HepG2 (cell line): ENCODE results near the gene PRMT7. TPM values are rescaled to one million over a fixed set of nuclear protein-coding genes. Genes with fewer than 3 reads are reported as not detected.

Experiments
- ARNTL ChIP-seq: sonication (generic); formaldehyde crosslinking; IDR thresholded peaks from 2 replicates; pipeline ENCODE4 v1.4.0; 2020; ENCODE audit warnings: mild to moderate bottlenecking, missing genetic modification reagents
- ATF1 ChIP-seq: IDR thresholded peaks from 2 replicates; pipeline ENCODE4 v1.6.1; 2016; ENCODE audit warnings: mild to moderate bottlenecking, control low read depth
- ATF7 ChIP-seq, 2 experiments: fragments of 450-650 bp in 1 of 2; sonication (generic) in 1 of 2; formaldehyde crosslinking in 1 of 2; IDR thresholded peaks; 2 replicates each; pipeline versions ENCODE4 v1.4.0 to v1.6.1; 2016 to 2020; ENCODE audit warnings: antibody characterized with exemption in 1 of 2, mild to moderate bottlenecking in 1 of 2, missing genetic modification reagents in 1 of 2
- DR1 ChIP-seq: sonication (generic); formaldehyde crosslinking; IDR thresholded peaks from 2 replicates; pipeline ENCODE4 v1.8.0; 2021; ENCODE audit warnings: mild to moderate bottlenecking, missing genetic modification reagents, inconsistent platforms
- ELF3 ChIP-seq: IDR thresholded peaks from 2 replicates; pipeline ENCODE4 v1.6.1; 2016; ENCODE audit warnings: missing genetic modification reagents, missing compliant biosample characterization
- FOXP1 ChIP-seq, 2 experiments: fragments of 450-650 bp in 1 of 2; IDR thresholded peaks; 2 replicates each; pipeline ENCODE4 v1.6.1; 2017 to 2018; ENCODE audit warnings: antibody characterized with exemption in 1 of 2
- HNRNPK ChIP-seq: fragments of 200-400 bp; formaldehyde crosslinking; IDR thresholded peaks from 2 replicates; pipeline ENCODE4 v1.6.1; 2018; ENCODE audit warnings: low read length, low read depth, moderate library complexity, mild to moderate bottlenecking; ENCODE audit not compliant: poor library complexity, severe bottlenecking
- HOXA9 ChIP-seq: sonication (generic); formaldehyde crosslinking; IDR thresholded peaks from 2 replicates; pipeline ENCODE4 v1.8.1; 2022; ENCODE audit warnings: missing genetic modification reagents, mild to moderate bottlenecking, moderate library complexity, borderline replicate concordance
- KLF6 ChIP-seq: IDR thresholded peaks from 2 replicates; pipeline ENCODE4 v1.8.0; 2016; ENCODE audit warnings: missing biosample characterization, missing genetic modification reagents
- MAX ChIP-seq: IDR thresholded peaks from 2 replicates; pipeline ENCODE4 v1.6.1; 2012; ENCODE audit warnings: inconsistent platforms
- MXI1 ChIP-seq: IDR thresholded peaks from 3 replicates; pipeline ENCODE4 v1.6.1; 2012; ENCODE audit warnings: low read depth, low read length, inconsistent platforms, borderline replicate concordance
- NAIF1 ChIP-seq: sonication (generic); formaldehyde crosslinking; IDR thresholded peaks from 2 replicates; pipeline ENCODE4 v1.5.0; 2020; ENCODE audit warnings: mild to moderate bottlenecking, missing genetic modification reagents, borderline replicate concordance
- NCOA5 ChIP-seq: sonication (generic); formaldehyde crosslinking; IDR thresholded peaks from 2 replicates; pipeline ENCODE4 v1.4.0; 2020; ENCODE audit warnings: missing genetic modification reagents
- PAF1 ChIP-seq: IDR thresholded peaks from 2 replicates; pipeline ENCODE4 v1.6.1; 2016; ENCODE audit warnings: missing genetic modification reagents, missing compliant biosample characterization
- POGZ ChIP-seq: sonication (generic); formaldehyde crosslinking; IDR thresholded peaks from 2 replicates; pipeline ENCODE4 v1.4.0; 2020; ENCODE audit warnings: mild to moderate bottlenecking, missing genetic modification reagents
- RAD51 ChIP-seq: fragments of 450-650 bp; IDR thresholded peaks from 2 replicates; pipeline ENCODE4 v1.6.1; 2016; ENCODE audit warnings: borderline replicate concordance
- TCF12 ChIP-seq, 2 experiments: fragments of 450-650 bp in 1 of 2; sonication (generic) in 1 of 2; formaldehyde crosslinking in 1 of 2; IDR thresholded peaks; 2 replicates each; pipeline versions ENCODE4 v1.6.1 to v1.8.0; 2017 to 2022; ENCODE audit warnings: antibody characterized with exemption in 1 of 2, mild to moderate bottlenecking in 1 of 2, missing genetic modification reagents in 1 of 2, moderate library complexity in 1 of 2
- TMF1 ChIP-seq: sonication (generic); formaldehyde crosslinking; IDR thresholded peaks from 2 replicates; pipeline ENCODE4 v1.8.1; 2022; ENCODE audit warnings: low read depth, missing genetic modification reagents
- U2AF1 ChIP-seq: fragments of 200-400 bp; formaldehyde crosslinking; optimal IDR thresholded peaks from 2 replicates; pipeline ENCODE3; 2017; ENCODE audit warnings: mild to moderate bottlenecking, low read depth, low read length
- ZBTB14 ChIP-seq: sonication (generic); formaldehyde crosslinking; IDR thresholded peaks from 2 replicates; pipeline ENCODE4 v1.4.0; 2020; ENCODE audit warnings: missing genetic modification reagents
- ZBTB8A ChIP-seq: sonication (generic); formaldehyde crosslinking; IDR thresholded peaks from 2 replicates; pipeline ENCODE4 v1.4.0; 2020; ENCODE audit warnings: mild to moderate bottlenecking, low read depth, missing genetic modification reagents, borderline replicate concordance
- ZC3H13 ChIP-seq: sonication (generic); formaldehyde crosslinking; IDR thresholded peaks from 2 replicates; pipeline ENCODE4 v1.8.1; 2023; ENCODE audit warnings: mild to moderate bottlenecking, missing genetic modification reagents, moderate library complexity
- ZFP90 ChIP-seq: sonication (generic); formaldehyde crosslinking; IDR thresholded peaks from 2 replicates; pipeline ENCODE4 v1.8.0; 2022; ENCODE audit warnings: missing genetic modification reagents, mild to moderate bottlenecking, inconsistent platforms, borderline replicate concordance
- ZNF10 ChIP-seq: sonication (generic); formaldehyde crosslinking; IDR thresholded peaks from 2 replicates; pipeline ENCODE4 v1.4.0; 2020; ENCODE audit warnings: mild to moderate bottlenecking, low read depth, missing genetic modification reagents, borderline replicate concordance
- ZNF225 ChIP-seq: sonication (generic); formaldehyde crosslinking; IDR thresholded peaks from 2 replicates; pipeline ENCODE4 v1.4.0; 2020; ENCODE audit warnings: mild to moderate bottlenecking, missing genetic modification reagents
- ZNF296 ChIP-seq: sonication (generic); formaldehyde crosslinking; conservative IDR thresholded peaks from 2 replicates; pipeline ENCODE4 v1.5.0; 2020; ENCODE audit warnings: mild to moderate bottlenecking, missing genetic modification reagents
- ZNF326 ChIP-seq: sonication (generic); formaldehyde crosslinking; IDR thresholded peaks from 2 replicates; pipeline ENCODE4 v1.4.0; 2020; ENCODE audit warnings: missing genetic modification reagents, borderline replicate concordance
- ZNF335 ChIP-seq: sonication (generic); formaldehyde crosslinking; IDR thresholded peaks from 2 replicates; pipeline ENCODE4 v1.4.0; 2020; ENCODE audit warnings: missing genetic modification reagents
- ZNF510 ChIP-seq: sonication (generic); formaldehyde crosslinking; IDR thresholded peaks from 2 replicates; pipeline ENCODE4 v1.4.0; 2020; ENCODE audit warnings: low read depth, mild to moderate bottlenecking, missing genetic modification reagents
- ZNF569 ChIP-seq: sonication (generic); formaldehyde crosslinking; IDR thresholded peaks from 2 replicates; pipeline ENCODE4 v1.5.0; 2020; ENCODE audit warnings: mild to moderate bottlenecking, missing genetic modification reagents, moderate library complexity, borderline replicate concordance
- ZNF672 ChIP-seq: sonication (generic); formaldehyde crosslinking; IDR thresholded peaks from 2 replicates; pipeline ENCODE4 v1.8.1; 2022; ENCODE audit warnings: missing genetic modification reagents
- polyA plus RNA-seq, 8 experiments: library from polyadenylated mRNA; depleted of rRNA in 3 of 8; stranded (reverse) in 7 of 8; unstranded in 1 of 8; fragments of >200 nt; fragmentation: Illumina TruSeq in 4 of 8; extraction: Trizol in 4 of 8; gene quantifications; 2 replicates each; pipeline versions ENCODE4 v1.2.1 to v1.2.3, GENCODE V29; 2011 to 2016; ENCODE audit warnings: low read depth in 4 of 8, missing spikeins in 1 of 8, mixed read lengths in 1 of 8; ENCODE audit not compliant: insufficient read depth in 1 of 8
- total RNA-seq, 5 experiments: library from RNA; depleted of rRNA; stranded (reverse); fragments of >200 nt; fragmentation: Illumina TruSeq; extraction: Trizol; gene quantifications; 2 replicates each; pipeline ENCODE4 v1.2.3, GENCODE V29; 2016; ENCODE audit warnings: low read depth in 1 of 5

Gene PRMT7
- total and polyA plus RNA-seq, 2 of the 13 experiments (the other 11 are each of a cell fraction or from before 2014, with no cell fraction given), result 47.5 to 55.0 TPM

- TF ChIP-seq NAIF1 (CRISPR knock-in tag), result peak; percentile 47; the same call in 1 of the 2 replicates
- TF ChIP-seq U2AF1, result no peak
- TF ChIP-seq ARNTL (CRISPR knock-in tag), result peak; percentile 57; the same call in 1 of the 2 replicates
- TF ChIP-seq MXI1, result peak; percentile 49; the same call in 1 of the 3 replicates
- no peak for TF ChIP-seq ZFP90 (CRISPR knock-in tag)
- peak; percentile 80 for TF ChIP-seq ELF3 (CRISPR knock-in tag)
- no peak for TF ChIP-seq FOXP1 (IDR thresholded peaks at IDR 0.05)
- peak; percentile 25; the same call in 1 of the 2 replicates for TF ChIP-seq FOXP1 (CRISPR knock-in tag; IDR thresholded peaks at IDR 0.05)
- TF ChIP-seq ZBTB8A, result no peak
- TF ChIP-seq MAX, result no peak
- no peak for TF ChIP-seq POGZ (CRISPR knock-in tag)
- no peak for TF ChIP-seq RAD51
- no peak for TF ChIP-seq ZNF326 (CRISPR knock-in tag)
- TF ChIP-seq NCOA5 (CRISPR knock-in tag), result no peak
- TF ChIP-seq ZNF335, result 0 out of 2 replicates have a peak, but pooled peaks have one; percentile 35
- TF ChIP-seq ZC3H13 (CRISPR knock-in tag), result no peak
- TF ChIP-seq ZNF569 (CRISPR knock-in tag), result no peak
- TF ChIP-seq PAF1, result no peak
- TF ChIP-seq HOXA9 (CRISPR knock-in tag), result no peak
- TF ChIP-seq TCF12 (IDR thresholded peaks at IDR 0.05), result no peak
- TF ChIP-seq TCF12 (CRISPR knock-in tag; IDR thresholded peaks at IDR 0.05), result no peak
- TF ChIP-seq TMF1 (CRISPR knock-in tag), result no peak
- TF ChIP-seq ZNF225 (CRISPR knock-in tag), result no peak
- TF ChIP-seq ZNF10, result no peak
- TF ChIP-seq ZNF672, result no peak
- TF ChIP-seq ATF7 (IDR thresholded peaks at IDR 0.05), result no peak
- TF ChIP-seq ATF7 (CRISPR knock-in tag; IDR thresholded peaks at IDR 0.05), result no peak
- no peak for TF ChIP-seq ATF1
- TF ChIP-seq ZNF510 (CRISPR knock-in tag), result peak; percentile 77; the same call in 1 of the 2 replicates
- TF ChIP-seq KLF6 (CRISPR knock-in tag), result no peak
- no peak for TF ChIP-seq ZNF296 (CRISPR knock-in tag)
- TF ChIP-seq HNRNPK, result no peak
- TF ChIP-seq ZBTB14 (CRISPR knock-in tag), result no peak
- TF ChIP-seq DR1 (CRISPR knock-in tag), result no peak
Measured at GRCh38 chr16:68328151-68328859, 17.5 kb downstream of the PRMT7 start (continued).
